ENCODE results near the gene ETS2. TPM values are rescaled to one million over a fixed set of nuclear protein-coding genes. Genes with fewer than 3 reads are reported as not detected.

Gene ETS2
- total RNA-seq: 15.4 and 16.9 TPM in 2 replicates
- long read RNA-seq, transcript ETS2-202 (10 exons, 3,766 nt): major isoform, 8 of 15 reads
- long read RNA-seq, partial matches to known transcripts: 7 of 15 reads
- long read RNA-seq, other reads (novel, unspliced or antisense): 0 of 15 reads

DNA sequence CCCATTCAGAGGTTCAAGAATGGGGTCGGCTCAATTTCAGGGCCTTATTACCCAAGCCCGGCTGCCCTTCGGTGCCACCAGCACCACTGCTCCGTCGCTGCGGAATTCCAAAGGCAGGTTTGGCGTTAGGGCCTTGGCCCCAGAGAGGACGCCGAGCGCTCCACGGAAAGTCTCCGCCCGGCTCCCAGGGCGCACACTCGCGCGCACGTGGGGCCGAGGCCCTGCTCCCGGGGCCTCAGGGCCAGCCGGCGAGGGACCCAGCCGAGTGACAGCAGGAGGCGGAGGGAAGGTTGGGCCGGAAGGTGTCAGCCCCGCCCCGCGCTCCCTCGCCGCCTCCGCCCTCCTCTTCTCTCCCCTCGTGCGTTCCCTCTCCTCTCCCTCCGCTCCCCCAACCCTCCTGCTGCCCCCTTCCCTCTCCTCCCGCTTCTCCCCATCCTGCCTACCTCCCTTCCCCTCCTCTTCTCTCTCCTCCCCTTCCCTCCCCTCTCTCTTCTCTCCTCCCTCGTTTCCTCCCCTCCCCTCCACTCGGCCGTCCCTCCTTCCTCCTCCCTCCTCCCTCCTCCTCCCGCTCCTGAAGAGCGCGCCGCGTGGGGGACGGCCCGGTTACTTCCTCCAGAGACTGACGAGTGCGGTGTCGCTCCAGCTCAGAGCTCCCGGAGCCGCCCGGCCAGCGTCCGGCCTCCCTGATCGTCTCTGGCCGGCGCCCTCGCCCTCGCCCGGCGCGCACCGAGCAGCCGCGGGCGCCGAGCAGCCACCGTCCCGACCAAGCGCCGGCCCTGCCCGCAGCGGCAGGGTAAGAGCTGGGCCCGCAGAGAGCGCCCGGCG, at the start of gene ETS2:
TSS of gene ETS2 (plus strand) at position 602 of the 825 bp plus-strand sequence. CDS start 4,106 bp downstream, outside the sequence.
- Mint-ChIP-seq H3K27ac (ENCODE audit: unreplicated experiment) (peak within 1 kb of the TSS; percentile 71), H3K4me3 (peak within 1 kb of the TSS; percentile 93), H3K36me3 (ENCODE audit: low read depth) (no peaks in the 10 kb centered on the region), H3K9me3 (no peaks in the 10 kb centered on the region), H3K4me1 (peaks cover 30% of the 10 kb centered on the region), H3K27me3 (ENCODE audit: low read depth) (peaks cover 8% of the 10 kb centered on the region)
- peak; percentile 70 for DNase-seq (ENCODE audit: low read depth, low spot score)
- TF ChIP-seq, protein P1, sequence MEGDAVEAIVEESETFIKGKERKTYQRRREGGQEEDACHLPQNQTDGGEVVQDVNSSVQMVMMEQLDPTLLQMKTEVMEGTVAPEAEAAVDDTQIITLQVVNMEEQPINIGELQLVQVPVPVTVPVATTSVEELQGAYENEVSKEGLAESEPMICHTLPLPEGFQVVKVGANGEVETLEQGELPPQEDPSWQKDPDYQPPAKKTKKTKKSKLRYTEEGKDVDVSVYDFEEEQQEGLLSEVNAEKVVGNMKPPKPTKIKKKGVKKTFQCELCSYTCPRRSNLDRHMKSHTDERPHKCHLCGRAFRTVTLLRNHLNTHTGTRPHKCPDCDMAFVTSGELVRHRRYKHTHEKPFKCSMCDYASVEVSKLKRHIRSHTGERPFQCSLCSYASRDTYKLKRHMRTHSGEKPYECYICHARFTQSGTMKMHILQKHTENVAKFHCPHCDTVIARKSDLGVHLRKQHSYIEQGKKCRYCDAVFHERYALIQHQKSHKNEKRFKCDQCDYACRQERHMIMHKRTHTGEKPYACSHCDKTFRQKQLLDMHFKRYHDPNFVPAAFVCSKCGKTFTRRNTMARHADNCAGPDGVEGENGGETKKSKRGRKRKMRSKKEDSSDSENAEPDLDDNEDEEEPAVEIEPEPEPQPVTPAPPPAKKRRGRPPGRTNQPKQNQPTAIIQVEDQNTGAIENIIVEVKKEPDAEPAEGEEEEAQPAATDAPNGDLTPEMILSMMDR (conservative IDR thresholded peaks at IDR 0.05): peak; percentile 28

- H3K9me3 Mint-ChIP-seq: no peaks in the 10 kb centered on the region
- DNase-seq (ENCODE audit: low read depth, low spot score): no peak
- TF ChIP-seq, protein P1 (conservative IDR thresholded peaks at IDR 0.05): no peak
- no peak overlapping the region for H3K4me3 Mint-ChIP-seq
- no peaks in the 10 kb centered on the region for H3K36me3 Mint-ChIP-seq (ENCODE audit: low read depth)
- H3K27ac Mint-ChIP-seq (ENCODE audit: unreplicated experiment): no peak overlapping the region
- peaks cover 3% of the 10 kb centered on the region for H3K27me3 Mint-ChIP-seq (ENCODE audit: low read depth)
- no peaks in the 10 kb centered on the region for H3K4me1 Mint-ChIP-seq
These were observed 49.0 kb upstream of the ETS2 start for GRCh38 chr21:38756746-38757145.

- Mint-ChIP-seq H3K4me1 (no peaks in the 10 kb centered on the region), H3K27ac (ENCODE audit: unreplicated experiment) (no peak overlapping the region), H3K27me3 (ENCODE audit: low read depth) (peaks cover 3% of the 10 kb centered on the region), H3K9me3 (no peaks in the 10 kb centered on the region), H3K4me3 (no peak overlapping the region), H3K36me3 (ENCODE audit: low read depth) (no peaks in the 10 kb centered on the region)
- TF ChIP-seq, protein P1 (conservative IDR thresholded peaks at IDR 0.05): no peak
- DNase-seq (ENCODE audit: low read depth, low spot score): no peak
These were observed 47.1 kb upstream of the ETS2 start for GRCh38 chr21:38758501-38759214.

GRCh38 chr21:38759413-38759812, 46.3 kb upstream of the ETS2 start:
- H3K36me3 Mint-ChIP-seq (ENCODE audit: low read depth): no peaks in the 10 kb centered on the region
- no peaks in the 10 kb centered on the region for H3K9me3 Mint-ChIP-seq
- no peak overlapping the region for H3K4me3 Mint-ChIP-seq
- H3K4me1 Mint-ChIP-seq: no peaks in the 10 kb centered on the region
- DNase-seq (ENCODE audit: low read depth, low spot score): no peak
- peaks cover 3% of the 10 kb centered on the region for H3K27me3 Mint-ChIP-seq (ENCODE audit: low read depth)
- H3K27ac Mint-ChIP-seq (ENCODE audit: unreplicated experiment): no peak overlapping the region
- TF ChIP-seq, protein P1 (conservative IDR thresholded peaks at IDR 0.05): no peak

DNA sequence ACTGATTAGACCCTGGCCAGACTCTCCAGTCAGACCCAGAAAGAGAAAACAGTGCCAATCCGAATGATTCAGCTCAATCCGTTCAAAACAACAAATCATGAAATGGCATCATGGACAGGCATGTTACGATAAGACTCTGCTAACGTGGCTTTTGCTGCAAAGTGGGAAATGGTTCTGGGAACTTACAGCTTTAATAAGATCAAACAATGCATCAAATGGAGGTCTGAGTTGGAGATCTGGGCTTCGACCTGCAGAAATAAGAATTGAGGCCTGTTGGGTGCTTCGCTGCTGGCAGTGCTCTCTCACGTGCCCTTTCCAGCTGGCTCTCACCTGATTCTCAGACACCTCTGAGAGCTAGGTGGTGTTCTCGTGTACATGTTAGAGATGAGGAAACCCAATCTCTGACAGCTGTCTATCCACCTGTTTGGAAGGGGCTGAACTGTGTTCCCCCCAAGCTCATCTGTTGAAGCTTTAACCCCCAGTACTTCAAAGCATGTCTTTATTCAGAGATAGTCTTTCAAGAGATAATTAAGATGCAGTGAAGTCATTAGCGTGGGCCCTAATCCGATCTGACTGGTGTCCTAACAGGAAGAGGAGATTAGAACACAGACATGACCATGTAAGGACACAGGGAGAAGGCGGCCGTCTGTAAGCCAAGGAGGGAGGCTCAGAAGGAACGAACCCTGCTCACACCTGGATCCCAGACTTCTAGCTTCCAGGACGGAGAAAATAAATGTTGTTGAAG, 45.5 kb upstream of the ETS2 start:
- no peak for DNase-seq (ENCODE audit: low read depth, low spot score)
- Mint-ChIP-seq H3K4me3 (no peak overlapping the region), H3K27me3 (ENCODE audit: low read depth) (peaks cover 3% of the 10 kb centered on the region), H3K27ac (ENCODE audit: unreplicated experiment) (no peak overlapping the region), H3K9me3 (no peaks in the 10 kb centered on the region), H3K36me3 (ENCODE audit: low read depth) (no peaks in the 10 kb centered on the region), H3K4me1 (no peaks in the 10 kb centered on the region)
- TF ChIP-seq, protein P1 (conservative IDR thresholded peaks at IDR 0.05): no peak

Measured in neural crest cell (in vitro differentiated cells).